ENCODE measurements around the gene BRD7.

Gene BRD7

DNA sequence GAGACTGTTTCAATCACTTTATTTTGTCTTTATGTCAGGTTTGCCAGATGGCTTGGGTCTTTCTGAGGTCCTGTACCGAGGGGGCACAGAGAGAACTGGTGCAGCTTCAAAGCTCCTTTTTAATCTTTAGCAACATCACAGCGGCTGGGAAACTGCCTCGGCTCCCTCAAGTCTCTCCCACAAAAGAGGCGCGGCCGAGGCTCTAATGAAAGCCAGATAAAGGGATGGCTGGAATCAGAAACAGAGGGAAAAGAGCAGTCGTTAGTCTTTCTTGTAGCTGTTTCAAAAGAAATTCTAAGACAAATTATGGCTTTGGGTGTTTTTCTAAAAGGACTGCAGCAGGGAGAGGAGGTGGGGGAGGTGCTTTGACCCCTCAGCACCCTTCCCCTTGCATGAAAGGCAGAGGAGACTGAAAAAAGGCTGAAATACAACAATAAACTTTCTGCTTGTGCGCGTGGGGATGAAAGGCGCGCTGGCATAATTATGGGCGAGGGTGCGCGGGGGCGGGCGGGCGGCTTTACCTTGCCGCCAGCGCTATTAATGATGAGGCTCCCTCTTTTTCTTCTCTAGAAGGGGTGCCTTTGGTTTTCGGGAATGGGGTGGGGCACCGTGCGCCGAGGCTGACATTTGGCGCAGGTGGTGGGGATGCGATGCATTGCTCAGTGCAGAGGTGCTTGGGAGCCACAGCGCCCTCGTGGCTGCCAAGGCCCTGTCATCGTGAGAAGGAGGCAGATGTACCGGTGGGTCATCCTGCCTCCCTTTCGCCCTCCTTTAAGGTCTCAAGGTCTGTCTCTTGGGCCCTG, 22.3 kb upstream of the BRD7 start:
- no peak for DNase-seq
- in situ Hi-C loops (cut with HindIII; ENCODE audit: low pct_ligation_motif_present, low pct_unique_long_range_greater_than_20kb, low sequenced_read_pairs): no loop called here

DNA sequence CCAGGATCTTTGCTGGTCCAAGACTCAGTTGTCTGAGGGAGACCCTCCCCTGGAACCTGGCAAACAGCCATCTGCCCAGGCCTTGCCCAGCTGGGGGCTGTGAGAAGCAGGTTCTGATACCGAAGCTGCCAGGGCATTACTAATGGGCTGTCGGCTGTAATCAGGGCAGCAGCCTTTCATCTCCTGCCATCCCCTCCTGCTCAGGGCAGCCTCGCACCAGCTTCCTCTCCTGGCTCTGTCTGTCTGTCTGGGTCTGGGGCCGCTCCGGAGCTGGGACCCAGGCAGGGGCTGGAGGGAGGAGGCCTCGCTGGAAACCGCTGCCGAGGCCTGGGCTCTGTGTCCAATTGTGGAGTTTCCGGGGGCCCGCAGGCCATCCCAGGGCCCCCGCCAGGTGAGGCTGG, 21.6 kb upstream of the BRD7 start:
- in situ Hi-C loops (cut with HindIII; ENCODE audit: low pct_ligation_motif_present, low pct_unique_long_range_greater_than_20kb, low sequenced_read_pairs): no loop called here

DNA sequence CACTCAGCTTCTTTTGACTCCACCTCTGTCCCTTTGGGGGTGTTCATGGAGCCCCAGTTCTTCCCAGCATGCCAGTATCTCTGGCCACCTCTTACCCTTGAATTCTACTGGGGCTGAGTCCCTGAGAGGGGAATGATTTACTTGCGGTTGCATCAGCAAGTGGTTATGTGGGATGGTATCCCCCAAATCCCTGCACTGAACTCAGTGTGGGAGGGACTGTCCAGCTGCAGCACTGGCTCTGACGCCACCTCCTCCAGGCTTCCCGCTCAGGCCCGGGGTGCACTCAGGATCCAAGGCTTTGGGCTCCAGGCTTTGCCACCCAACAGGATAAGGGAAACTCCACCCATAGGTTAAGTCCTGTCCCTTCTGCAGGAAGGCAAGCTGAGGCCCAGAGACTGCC, 21.1 kb upstream of the BRD7 start:
- DNase-seq: no peak
- in situ Hi-C loops (cut with HindIII; ENCODE audit: low pct_ligation_motif_present, low pct_unique_long_range_greater_than_20kb, low sequenced_read_pairs): no loop called here

More for the DNA sequence above, 21.6 kb upstream of the BRD7 start:
- no peak for DNase-seq

DNA sequence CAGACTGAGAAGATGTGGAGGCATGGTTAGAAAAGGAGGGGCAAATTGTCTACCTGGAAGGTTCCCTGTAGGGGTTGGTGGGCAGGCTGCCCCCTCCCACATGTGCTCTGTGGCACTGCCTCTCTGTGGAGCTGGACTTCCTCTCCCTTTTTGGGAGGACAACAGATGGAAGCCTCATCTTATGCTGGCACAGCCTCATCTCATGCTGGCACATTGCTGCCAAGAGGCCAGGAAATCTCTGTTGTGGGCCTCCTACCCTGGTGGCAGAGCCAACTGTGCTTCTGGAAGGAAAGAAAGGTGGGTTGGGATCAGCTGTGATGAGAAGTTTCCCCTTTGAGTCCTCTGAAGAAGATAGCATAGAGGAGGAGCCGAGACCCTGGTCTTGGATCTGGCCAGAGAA, 19.7 kb upstream of the BRD7 start:
- DNase-seq: no peak
- in situ Hi-C loops (cut with HindIII; ENCODE audit: low pct_ligation_motif_present, low pct_unique_long_range_greater_than_20kb, low sequenced_read_pairs): no loop called here

DNA sequence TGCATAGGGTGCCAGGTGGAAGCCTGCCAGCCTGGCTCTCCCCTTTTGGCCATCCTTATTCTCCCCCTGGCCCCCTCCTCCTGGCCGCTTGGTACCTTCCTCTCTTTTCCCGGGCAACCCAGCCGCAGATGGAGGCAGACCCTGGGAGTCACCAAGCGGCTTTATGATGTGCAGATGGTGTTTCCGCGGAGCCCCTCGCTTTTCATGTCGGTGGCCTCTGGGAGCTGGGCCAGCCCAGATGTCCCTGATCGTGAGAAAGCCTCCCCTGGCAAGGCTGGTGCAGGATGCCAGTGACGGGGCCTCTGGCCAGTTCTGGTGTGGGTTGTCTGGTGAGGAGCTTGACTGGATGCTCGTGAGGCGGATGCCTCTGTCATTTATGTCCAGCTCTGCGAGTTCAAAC, 18.0 kb upstream of the BRD7 start:
- in situ Hi-C loops (cut with HindIII; ENCODE audit: low pct_ligation_motif_present, low pct_unique_long_range_greater_than_20kb, low sequenced_read_pairs): no loop called here
- DNase-seq: no peak

DNA sequence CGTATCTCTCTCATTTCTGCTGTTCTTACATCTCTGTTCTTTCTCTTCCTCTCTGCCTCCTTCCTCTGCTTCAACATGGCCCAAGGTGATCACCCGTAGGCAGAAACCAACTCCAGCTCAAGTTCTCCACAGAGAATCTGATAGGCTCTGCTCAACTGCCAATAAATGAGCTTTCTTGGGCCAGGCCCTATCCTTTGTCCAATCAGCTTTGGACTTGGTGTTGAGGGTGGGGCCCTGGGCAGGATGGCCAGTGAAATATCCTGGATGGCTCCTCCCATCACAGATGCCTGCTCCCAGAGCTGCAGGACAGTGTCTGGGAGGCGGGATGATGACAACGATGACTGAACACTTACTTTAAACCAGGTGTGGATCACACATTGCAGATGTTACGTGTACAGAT, 17.4 kb upstream of the BRD7 start:
- DNase-seq: peak; percentile 42
- in situ Hi-C loops (cut with HindIII; ENCODE audit: low pct_ligation_motif_present, low pct_unique_long_range_greater_than_20kb, low sequenced_read_pairs): no loop called here

DNA sequence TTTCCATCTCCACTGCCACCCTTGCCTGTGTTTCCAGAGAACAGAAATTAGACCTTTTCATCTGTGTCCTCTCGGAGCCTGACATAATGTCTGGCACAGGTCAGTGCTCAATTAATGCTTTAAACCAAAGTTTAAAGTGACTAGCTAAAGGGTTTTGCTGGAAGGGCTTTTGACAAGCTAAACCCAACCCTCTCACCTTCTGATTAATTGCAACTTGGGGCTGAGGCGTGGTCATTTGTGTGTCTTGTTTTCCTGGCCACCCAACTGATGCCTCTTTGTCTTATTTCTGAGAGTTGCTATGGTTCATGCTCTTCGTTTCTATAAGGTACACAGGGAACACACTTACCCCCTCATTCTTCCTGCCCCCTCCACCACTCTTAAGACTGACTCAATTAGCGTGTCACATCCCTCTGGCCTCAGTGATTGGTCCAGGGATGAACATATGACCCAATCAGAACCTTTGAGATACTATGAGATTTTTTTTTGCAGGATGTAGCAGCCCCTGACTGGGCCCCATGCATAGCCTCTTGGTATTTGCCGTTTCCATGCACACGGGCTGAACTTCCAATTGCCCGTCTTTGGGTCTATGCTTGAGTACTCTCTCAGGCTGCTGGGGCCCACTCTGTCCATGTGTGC, 15.8 kb upstream of the BRD7 start:
- in situ Hi-C loops (cut with HindIII; ENCODE audit: low pct_ligation_motif_present, low pct_unique_long_range_greater_than_20kb, low sequenced_read_pairs): no loop called here
- no peak for DNase-seq

DNA sequence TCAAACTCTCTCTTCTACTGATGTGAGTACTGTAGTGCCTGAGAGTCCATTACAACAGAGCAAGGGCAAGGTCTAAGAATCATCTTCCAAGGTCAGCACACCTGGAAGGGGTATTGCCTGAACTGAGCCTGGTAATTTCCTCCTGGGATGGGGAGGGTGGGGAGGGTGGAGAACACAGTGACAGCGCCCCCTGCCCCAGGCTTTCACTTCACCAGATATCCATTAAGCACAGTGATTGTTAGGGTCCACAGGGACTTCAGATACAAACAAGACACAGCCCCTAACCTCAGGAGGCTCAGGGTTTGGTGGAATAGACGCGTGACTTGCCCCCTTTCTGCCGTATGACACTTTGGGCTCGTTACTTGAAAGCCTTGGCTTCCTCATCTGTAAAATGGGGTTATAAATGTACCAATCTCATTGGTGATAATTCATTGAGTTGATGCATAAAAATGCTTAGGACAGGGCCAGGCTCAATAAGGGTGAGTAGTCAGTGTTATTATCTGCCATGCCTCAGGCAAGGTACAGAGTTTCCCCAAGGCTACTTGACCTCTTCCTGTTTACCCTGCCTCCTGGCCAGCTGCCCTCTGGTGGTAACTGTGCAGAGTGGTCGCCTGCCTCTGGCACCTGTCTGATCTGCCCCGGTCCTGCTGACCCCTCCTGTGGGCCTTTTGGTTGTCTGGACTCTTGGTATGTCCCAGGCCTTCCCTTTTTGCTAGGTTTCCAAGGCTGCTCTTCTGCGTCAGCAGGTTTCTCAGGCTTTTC, 13.1 kb upstream of the BRD7 start:
- in situ Hi-C loops (cut with HindIII; ENCODE audit: low pct_ligation_motif_present, low pct_unique_long_range_greater_than_20kb, low sequenced_read_pairs): no loop called here
- no peak for DNase-seq

DNA sequence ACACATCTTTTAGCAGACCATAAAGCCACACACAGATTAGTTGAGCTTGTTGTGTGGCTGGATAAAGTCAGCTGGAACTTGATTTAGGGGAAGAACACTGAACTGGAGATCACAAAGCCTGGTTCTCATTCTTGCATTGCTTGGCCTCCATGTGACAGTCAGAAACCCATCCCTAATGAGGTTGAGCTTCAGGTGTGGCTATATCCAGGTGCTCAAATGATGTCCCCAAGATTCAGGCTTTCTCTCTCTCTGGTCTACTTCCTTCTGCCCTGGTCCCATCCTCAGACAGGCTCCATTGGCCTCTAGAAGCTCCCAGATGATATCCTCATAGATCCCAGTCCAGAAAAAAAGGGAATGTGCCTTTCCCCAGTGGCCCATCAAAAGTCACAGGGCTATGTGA, 9.6 kb upstream of the BRD7 start:
- in situ Hi-C loops (cut with HindIII; ENCODE audit: low pct_ligation_motif_present, low pct_unique_long_range_greater_than_20kb, low sequenced_read_pairs): no loop called here
- DNase-seq: no peak

DNA sequence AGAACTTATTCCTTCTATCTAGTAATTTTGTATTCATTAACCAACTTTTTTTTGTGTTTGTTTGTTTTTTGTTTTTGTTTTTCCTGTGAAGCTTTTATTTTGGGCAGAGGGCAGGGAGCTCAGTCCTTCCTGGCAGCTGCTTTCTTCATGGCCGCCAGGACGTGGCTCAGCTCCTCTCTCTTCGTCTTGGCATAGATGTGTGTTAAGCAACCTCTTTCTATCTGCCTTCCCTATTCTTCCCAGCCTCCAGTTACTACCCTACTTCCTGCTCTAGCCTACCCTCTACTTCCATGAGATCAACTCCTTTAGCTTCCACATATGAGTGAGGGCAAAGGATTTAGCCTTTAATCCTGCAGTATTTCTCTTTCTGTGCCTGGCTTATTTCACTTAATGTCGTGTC, 8.2 kb upstream of the BRD7 start:
- in situ Hi-C loops (cut with HindIII; ENCODE audit: low pct_ligation_motif_present, low pct_unique_long_range_greater_than_20kb, low sequenced_read_pairs): no loop called here
- no peak for DNase-seq

DNA sequence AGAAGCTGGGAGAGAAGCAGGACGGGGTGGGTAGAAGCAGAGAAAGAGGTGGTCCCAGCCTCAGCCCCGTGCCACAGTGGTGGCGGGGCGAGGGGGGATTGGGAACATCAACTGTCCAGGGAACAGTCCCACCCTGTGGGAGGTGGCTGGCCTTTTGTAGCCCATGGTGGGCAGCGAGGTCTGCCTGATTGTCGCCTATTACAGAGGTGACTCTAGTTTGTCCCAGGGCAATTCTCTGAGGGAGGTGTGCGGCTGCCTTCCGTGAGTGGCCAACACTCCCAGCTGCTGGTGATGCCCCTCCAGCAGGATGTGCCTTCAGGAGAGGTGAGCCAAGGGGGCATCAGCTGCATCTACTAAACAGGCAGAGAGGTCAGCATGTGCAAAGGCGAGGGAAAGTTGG, 5.0 kb upstream of the BRD7 start:
- DNase-seq: no peak
- in situ Hi-C loops (cut with HindIII; ENCODE audit: low pct_ligation_motif_present, low pct_unique_long_range_greater_than_20kb, low sequenced_read_pairs): no loop called here

DNA sequence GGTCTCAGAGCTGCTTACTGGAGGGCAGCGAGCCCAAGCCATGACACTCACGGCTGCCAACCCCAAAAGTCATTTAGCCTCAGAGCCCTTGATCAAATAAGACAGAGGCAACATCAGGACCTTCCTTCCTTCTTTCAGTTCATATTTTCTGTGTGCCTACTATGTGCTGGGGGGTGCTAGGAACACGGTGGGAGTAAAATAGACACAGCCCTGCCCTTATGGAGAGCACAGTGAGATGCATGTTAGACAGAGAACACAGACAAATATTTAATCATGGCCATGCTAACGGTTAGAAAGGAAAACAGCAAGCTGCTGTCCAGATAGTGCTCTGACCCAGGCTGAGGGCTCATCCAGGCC, 4.5 kb upstream of the BRD7 start:
- no peak for DNase-seq
- in situ Hi-C loops (cut with HindIII; ENCODE audit: low pct_ligation_motif_present, low pct_unique_long_range_greater_than_20kb, low sequenced_read_pairs): no loop called here

DNA sequence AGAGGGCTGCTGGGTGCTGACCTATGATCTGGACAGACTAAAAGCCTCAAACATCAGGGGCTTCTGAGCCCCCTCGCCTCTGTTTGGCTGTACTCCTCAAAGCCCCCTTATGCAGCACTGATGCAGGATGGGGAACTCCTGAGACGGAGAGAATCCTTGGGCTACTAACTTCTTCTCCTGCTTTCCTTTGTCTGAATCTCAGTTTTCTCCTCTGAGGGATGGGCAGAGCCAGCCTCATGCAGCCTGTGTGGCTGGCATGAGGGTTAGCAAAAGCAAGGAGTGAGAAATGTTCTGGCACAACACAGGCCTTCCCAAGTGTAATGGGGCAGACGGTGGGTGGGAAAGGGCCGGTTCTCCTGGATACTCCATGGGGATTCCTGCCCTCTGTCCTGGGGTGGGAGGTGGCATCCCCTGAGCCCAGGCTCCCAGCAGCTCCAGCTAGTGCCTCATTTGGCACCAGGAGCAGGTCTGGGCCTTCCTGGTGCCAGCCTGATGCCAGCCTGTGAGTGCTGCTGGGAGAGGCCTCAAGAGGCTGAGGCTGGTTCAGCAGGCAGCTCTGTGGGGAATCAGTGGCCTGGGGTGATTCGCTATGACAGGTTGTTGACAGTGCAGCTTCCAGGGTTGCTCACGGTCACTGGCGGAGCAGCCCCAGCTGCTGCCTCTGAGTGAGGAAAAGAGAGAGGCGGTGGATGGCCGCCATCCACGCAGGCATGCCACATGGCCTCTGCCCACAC, 4.0 kb upstream of the BRD7 start:
- no peak for DNase-seq
- in situ Hi-C loops (cut with HindIII; ENCODE audit: low pct_ligation_motif_present, low pct_unique_long_range_greater_than_20kb, low sequenced_read_pairs): no loop called here

DNA sequence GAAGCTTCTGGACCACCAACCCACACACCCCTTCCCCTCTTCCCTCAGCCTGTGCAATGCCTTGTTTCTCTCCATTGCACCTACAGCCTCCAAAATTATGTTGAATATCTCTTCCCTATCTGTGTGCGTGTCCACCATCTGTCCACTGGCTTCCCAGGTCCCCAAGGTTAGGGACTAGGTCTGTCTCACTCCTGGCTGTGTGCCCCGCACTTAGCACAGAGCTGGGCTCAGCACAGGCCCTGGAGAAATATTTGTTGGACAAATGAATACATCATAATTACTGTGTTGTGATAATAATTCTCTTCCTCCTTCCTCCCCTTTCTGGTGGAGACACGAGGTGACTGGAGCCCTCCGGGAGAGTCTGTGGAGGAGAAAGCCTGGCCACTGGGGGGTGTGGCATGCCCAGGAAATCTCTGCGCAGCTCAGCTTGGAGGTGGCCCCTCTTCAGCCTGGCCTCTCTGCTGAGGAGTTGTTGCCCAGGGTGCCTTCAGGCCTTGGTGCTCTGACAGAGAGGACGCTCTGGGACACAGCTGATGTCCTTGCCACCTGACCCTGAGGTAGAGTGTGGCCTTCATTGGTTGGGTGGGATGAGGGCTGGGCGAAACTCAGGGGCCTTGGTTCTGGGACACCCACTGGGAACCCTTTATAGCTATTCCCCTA, 3.3 kb upstream of the BRD7 start:
- no peak for DNase-seq
- in situ Hi-C loops (cut with HindIII; ENCODE audit: low pct_ligation_motif_present, low pct_unique_long_range_greater_than_20kb, low sequenced_read_pairs): no loop called here

DNA sequence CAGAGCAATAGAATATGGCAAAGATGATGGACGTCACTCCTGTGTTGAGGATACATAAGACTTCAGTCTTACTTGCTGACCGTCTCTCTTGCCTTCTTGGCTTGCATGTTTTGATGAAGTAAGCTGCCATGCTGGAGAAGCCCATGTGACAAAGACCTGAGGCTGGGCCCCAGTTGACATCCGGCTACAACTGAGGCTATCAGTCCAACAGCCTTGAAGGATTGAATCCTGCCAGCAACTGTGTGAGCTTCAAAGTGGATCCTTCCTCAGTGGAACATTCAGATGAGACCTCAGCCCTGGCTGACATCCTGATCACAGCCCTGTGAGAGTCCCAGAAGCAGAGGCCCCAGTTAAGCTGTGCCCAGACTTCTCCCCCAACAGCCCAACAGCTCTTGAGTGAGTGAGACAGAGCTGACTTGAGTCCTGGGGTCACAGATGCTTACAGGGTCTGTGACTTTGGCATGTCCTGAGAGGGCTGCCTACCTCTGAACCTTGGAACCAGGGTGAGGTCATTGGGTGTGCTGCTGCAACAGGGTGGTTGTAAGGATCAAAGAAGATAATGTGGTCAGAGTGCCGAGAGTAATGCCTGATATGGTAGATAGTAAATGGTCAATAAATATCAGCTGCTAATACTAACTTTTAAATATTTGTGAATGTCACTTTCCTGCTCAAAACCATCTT, 2.4 kb upstream of the BRD7 start:
- DNase-seq: no peak
- in situ Hi-C loops (cut with HindIII; ENCODE audit: low pct_ligation_motif_present, low pct_unique_long_range_greater_than_20kb, low sequenced_read_pairs): no loop called here

DNA sequence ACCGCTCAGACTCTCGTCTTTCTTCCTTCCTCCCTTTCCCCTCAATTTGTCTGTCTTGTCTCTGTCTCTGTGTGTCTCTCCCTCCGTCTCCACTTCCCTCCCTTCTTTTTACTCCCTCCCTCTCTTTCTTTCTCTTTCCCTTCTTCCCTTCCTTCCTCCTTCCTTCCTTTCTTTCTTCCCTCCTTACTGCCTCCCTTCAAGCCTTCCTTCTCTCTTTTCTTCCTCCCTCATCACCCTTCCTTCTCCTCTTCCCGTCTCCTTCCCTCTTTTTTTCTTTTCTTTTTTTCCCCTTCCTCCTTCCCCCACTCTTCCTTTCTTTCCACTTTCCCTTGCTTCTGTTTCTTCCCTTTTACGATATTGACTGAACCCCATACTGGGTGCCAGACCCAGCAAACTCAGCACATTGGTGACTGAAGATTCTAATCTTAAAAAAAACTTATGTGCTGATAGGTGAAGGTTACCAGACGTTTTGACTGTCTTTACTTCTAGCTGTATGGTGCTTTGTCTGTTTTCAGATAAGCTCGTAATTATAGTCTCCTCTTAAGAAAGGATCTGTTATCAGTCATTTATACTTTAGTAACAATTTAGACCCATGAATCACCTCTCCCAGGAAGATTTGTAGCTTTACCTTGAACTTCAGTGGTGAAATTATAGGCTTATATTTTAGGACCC, 481 bp upstream of the BRD7 start:
- in situ Hi-C loops (cut with HindIII; ENCODE audit: low pct_ligation_motif_present, low pct_unique_long_range_greater_than_20kb, low sequenced_read_pairs): no loop called here
- DNase-seq: no peak

DNA sequence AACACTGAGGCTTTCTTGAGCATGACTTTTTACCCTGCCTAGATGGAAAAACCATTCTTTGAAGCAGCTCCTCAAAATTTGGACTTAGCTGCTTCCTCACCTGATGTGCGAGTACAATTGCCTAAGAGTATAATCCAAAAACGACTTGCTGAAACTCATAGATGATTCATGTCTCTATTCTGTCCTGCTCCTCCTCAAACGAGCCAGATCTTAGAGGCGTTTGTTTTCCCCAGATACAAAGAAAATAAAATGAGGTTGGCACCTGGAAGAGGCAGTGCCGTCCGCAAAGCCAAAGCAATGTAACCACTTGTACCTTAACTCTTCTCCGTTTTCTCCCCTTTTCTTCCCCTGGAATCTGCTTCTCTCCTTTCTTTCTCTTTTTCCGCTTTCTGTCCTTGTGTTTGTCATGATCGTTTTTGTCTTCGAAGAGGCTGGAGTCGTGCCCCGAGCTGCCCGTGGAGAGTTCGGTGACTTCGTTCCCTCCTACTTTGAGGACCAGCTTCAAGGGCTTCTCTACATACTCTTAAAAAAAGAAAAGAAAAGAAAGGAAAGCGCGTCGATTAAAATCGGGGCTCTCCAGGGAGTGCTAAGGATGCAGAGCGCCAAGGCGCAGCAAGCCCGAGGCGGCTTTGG, 895 bp downstream of the BRD7 start:
- in situ Hi-C loops (cut with HindIII; ENCODE audit: low pct_ligation_motif_present, low pct_unique_long_range_greater_than_20kb, low sequenced_read_pairs): no loop called here
- peak; percentile 32 for DNase-seq
